ENCODE data around the gene CALHM6. TPM values are rescaled to one million over a fixed set of nuclear protein-coding genes. Genes with fewer than 3 reads are reported as not detected.

The CALHM6 gene
- total RNA-seq, 1 experiment from 2014 or later = not detected

DNA sequence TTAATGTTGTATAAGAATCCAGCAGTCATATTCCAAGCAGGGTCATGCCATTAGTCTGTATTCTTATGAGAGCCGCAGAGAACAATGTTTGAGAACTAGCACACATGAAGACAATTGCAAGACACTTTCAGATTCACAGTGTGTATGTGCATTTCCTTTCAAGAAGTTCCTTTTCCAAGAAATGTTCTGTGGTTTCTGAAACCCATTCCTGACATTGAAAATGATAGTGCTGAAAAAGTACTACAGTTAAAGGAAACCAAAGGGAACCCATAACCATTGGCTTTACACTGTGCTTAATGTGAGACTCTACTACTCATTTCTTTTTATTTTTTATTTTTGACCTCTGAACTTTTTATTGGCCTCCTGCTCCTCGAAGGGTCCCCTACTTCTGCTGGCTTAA, 4.2 kb upstream of the CALHM6 start:
- no TSS peak for BruUV-seq (replicated peaks)
- DNase-seq (ENCODE audit: unreplicated experiment) = no peak
- no peaks in the 10 kb centered on the region for H3K27me3 Mint-ChIP-seq (ENCODE audit: insufficient read depth, unreplicated experiment)
- no peaks in the 10 kb centered on the region for H3K4me1 Mint-ChIP-seq (ENCODE audit: insufficient read depth, unreplicated experiment)
- no peak overlapping the region for H3K4me3 Mint-ChIP-seq (ENCODE audit: unreplicated experiment)
- no peak overlapping the region for H3K27ac Mint-ChIP-seq (ENCODE audit: low read depth, unreplicated experiment)
- H3K36me3 Mint-ChIP-seq (ENCODE audit: insufficient read depth, unreplicated experiment) = no peaks in the 10 kb centered on the region
- POLR2A ChIA-PET = no interaction called here
- CTCF ChIA-PET = interaction anchor here (0.5 kb wide), 1 partner anchor 1480 kb away, joined by 4 read pairs; no protein-coding TSS in a partner anchor
- no peaks in the 10 kb centered on the region for H3K9me3 Mint-ChIP-seq (ENCODE audit: unreplicated experiment)
- TF ChIP-seq, protein P1, sequence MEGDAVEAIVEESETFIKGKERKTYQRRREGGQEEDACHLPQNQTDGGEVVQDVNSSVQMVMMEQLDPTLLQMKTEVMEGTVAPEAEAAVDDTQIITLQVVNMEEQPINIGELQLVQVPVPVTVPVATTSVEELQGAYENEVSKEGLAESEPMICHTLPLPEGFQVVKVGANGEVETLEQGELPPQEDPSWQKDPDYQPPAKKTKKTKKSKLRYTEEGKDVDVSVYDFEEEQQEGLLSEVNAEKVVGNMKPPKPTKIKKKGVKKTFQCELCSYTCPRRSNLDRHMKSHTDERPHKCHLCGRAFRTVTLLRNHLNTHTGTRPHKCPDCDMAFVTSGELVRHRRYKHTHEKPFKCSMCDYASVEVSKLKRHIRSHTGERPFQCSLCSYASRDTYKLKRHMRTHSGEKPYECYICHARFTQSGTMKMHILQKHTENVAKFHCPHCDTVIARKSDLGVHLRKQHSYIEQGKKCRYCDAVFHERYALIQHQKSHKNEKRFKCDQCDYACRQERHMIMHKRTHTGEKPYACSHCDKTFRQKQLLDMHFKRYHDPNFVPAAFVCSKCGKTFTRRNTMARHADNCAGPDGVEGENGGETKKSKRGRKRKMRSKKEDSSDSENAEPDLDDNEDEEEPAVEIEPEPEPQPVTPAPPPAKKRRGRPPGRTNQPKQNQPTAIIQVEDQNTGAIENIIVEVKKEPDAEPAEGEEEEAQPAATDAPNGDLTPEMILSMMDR (IDR thresholded peaks at IDR 0.05; ENCODE audit: unreplicated experiment) = no peak
- intact Hi-C loops (cut with micrococcal nuclease) = no loop called here

DNA sequence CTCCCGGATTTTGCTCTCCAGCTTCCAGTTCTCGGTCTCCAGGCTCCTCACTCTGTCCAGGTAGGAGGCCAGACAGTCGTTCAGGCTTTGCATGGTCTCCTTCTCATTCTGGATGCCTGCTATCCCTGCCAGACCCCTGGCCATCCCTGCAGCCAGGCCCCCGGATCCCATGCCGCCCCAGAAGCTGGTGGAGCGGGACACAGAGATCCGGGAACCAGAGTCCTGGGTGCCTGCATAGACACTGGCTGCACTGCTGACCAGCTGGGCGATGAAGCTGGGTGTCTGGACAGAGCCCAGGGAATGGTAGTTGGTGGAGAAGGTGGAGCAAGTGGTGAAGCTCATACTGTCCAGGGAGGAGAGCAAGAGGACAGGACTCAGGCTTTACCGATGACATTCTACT, 2.9 kb upstream of the CALHM6 start:
- no TSS peak for BruUV-seq (replicated peaks)
- TF ChIP-seq, protein P1 (IDR thresholded peaks at IDR 0.05; ENCODE audit: unreplicated experiment) = no peak
- intact Hi-C loops (cut with micrococcal nuclease) = no loop called here
- Mint-ChIP-seq H3K4me3 (ENCODE audit: unreplicated experiment) (no peak overlapping the region), H3K9me3 (ENCODE audit: unreplicated experiment) (no peaks in the 10 kb centered on the region), H3K4me1 (ENCODE audit: insufficient read depth, unreplicated experiment) (no peaks in the 10 kb centered on the region), H3K27me3 (ENCODE audit: insufficient read depth, unreplicated experiment) (no peaks in the 10 kb centered on the region), H3K36me3 (ENCODE audit: insufficient read depth, unreplicated experiment) (no peaks in the 10 kb centered on the region), H3K27ac (ENCODE audit: low read depth, unreplicated experiment) (no peak overlapping the region)
- POLR2A ChIA-PET = no interaction called here
- CTCF ChIA-PET = interaction anchor here (0.5 to 1.4 kb wide), 4 partner anchors 14 to 215 kb away, joined by 3 to 4 read pairs (median 4); no protein-coding TSS in a partner anchor
- DNase-seq (ENCODE audit: unreplicated experiment) = no peak

DNA sequence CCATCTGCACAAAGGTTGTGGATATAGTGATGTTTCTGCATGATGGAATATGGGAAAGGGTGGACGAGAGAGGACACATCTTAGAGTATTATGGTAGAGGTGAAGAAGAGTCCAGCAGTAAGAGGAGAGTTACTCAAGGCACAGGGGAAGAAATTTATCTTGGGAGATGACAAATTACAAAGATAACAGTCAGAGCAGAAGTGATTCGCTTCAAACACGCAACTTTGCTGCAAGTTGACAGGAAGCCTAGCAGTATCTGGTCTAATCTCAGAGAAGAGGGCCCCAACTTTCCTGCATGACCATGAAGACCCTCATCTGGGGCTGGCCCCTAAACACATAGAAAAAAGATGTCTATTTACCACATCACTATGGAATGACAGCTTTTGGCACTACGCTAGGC, 1.2 kb upstream of the CALHM6 start:
- no peaks in the 10 kb centered on the region for H3K36me3 Mint-ChIP-seq (ENCODE audit: insufficient read depth, unreplicated experiment)
- POLR2A ChIA-PET = no interaction called here
- H3K9me3 Mint-ChIP-seq (ENCODE audit: unreplicated experiment) = no peaks in the 10 kb centered on the region
- CTCF ChIA-PET = interaction anchor here (0.7 to 1.0 kb wide), 2 partner anchors 16 to 103 kb away, joined by 3 read pairs; no protein-coding TSS in a partner anchor
- BruUV-seq (replicated peaks) = no TSS peak
- H3K4me1 Mint-ChIP-seq (ENCODE audit: insufficient read depth, unreplicated experiment) = no peaks in the 10 kb centered on the region
- no peak for DNase-seq (ENCODE audit: unreplicated experiment)
- intact Hi-C loops (cut with micrococcal nuclease) = no loop called here
- H3K27me3 Mint-ChIP-seq (ENCODE audit: insufficient read depth, unreplicated experiment) = no peaks in the 10 kb centered on the region
- H3K4me3 Mint-ChIP-seq (ENCODE audit: unreplicated experiment) = no peak overlapping the region
- TF ChIP-seq, protein P1 (IDR thresholded peaks at IDR 0.05; ENCODE audit: unreplicated experiment) = no peak
- no peak overlapping the region for H3K27ac Mint-ChIP-seq (ENCODE audit: low read depth, unreplicated experiment)

DNA sequence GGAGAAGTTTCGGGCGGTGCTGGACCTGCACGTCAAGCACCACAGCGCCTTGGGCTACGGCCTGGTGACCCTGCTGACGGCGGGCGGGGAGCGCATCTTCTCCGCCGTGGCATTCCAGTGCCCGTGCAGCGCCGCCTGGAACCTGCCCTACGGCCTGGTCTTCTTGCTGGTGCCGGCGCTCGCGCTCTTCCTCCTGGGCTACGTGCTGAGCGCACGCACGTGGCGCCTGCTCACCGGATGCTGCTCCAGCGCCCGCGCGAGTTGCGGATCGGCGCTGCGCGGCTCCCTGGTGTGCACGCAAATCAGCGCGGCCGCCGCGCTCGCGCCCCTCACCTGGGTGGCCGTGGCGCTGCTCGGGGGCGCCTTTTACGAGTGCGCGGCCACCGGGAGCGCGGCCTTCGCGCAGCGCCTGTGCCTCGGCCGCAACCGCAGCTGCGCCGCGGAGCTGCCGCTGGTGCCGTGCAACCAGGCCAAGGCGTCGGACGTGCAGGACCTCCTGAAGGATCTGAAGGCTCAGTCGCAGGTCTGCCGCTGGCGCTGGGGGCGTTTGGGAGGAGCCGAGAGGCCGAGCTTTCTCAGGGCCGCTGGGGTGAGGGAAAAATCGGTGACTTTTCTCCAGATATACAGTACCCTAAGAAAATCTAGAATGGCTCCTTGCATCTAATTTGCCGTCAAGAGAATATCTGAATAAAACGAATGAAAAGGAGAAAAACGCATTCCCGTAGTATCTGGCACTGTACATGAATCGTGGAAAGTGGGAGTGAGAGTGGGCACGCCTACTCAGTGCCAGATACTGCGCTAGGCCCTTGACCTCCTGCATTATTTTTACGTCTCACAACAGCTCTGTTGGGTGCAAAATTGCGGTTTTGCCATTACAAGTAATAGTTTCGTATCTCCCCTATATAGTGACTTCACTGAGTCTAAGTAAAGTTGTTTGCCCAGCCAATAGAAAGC, 1.0 kb downstream of the CALHM6 start:
- DNase-seq (ENCODE audit: unreplicated experiment) = no peak
- TF ChIP-seq, protein P1 (IDR thresholded peaks at IDR 0.05; ENCODE audit: unreplicated experiment) = no peak
- H3K9me3 Mint-ChIP-seq (ENCODE audit: unreplicated experiment) = no peaks in the 10 kb centered on the region
- no peaks in the 10 kb centered on the region for H3K27me3 Mint-ChIP-seq (ENCODE audit: insufficient read depth, unreplicated experiment)
- CTCF ChIA-PET = no interaction called here
- no peaks in the 10 kb centered on the region for H3K4me1 Mint-ChIP-seq (ENCODE audit: insufficient read depth, unreplicated experiment)
- POLR2A ChIA-PET = no interaction called here
- no TSS peak for BruUV-seq (replicated peaks)
- no peak overlapping the region for H3K4me3 Mint-ChIP-seq (ENCODE audit: unreplicated experiment)
- no peak overlapping the region for H3K27ac Mint-ChIP-seq (ENCODE audit: low read depth, unreplicated experiment)
- H3K36me3 Mint-ChIP-seq (ENCODE audit: insufficient read depth, unreplicated experiment) = no peaks in the 10 kb centered on the region
- intact Hi-C loops (cut with micrococcal nuclease) = no loop called here

All from MCF 10A (cell line).